HG03060 (cell line): ENCODE measurements around the gene CTNND2.
A peak's percentile ranks its signal among the peaks of the same experiment; 100 is the strongest.
"Not testable (repeated sequence)": the region's sequence is repeated elsewhere in the genome, so short reads cannot be mapped to it uniquely, and the experiment has no call there.

Source experiments
- ATAC-seq: cut with Tn5 transposase; IDR thresholded peaks from one replicate; pipeline ENCODE4 v1.9.1; 2021; ENCODE audit warnings: low read depth, moderate number of reproducible peaks; ENCODE audit not compliant: unreplicated experiment

Gene CTNND2

DNA sequence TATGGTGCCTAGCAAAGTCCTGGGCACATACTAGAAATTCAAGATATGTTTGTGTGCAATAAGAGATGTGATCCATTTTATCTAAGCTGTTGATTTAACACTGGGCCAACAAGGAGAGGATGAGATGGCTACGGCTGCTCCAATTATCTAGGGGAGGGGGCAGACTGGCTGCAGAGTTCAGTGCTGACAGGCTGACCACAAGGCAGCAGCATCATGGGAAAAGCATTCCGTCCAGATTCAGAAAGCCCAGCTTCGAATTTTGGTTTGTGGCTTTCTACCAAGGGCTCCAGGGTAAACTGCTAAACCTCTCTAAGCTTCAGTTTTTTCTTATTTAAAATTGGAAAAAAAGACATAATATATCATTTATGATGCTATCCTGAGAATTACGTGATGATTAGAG is 758.1 kb downstream of the CTNND2 start:
- no peak for ATAC-seq

DNA sequence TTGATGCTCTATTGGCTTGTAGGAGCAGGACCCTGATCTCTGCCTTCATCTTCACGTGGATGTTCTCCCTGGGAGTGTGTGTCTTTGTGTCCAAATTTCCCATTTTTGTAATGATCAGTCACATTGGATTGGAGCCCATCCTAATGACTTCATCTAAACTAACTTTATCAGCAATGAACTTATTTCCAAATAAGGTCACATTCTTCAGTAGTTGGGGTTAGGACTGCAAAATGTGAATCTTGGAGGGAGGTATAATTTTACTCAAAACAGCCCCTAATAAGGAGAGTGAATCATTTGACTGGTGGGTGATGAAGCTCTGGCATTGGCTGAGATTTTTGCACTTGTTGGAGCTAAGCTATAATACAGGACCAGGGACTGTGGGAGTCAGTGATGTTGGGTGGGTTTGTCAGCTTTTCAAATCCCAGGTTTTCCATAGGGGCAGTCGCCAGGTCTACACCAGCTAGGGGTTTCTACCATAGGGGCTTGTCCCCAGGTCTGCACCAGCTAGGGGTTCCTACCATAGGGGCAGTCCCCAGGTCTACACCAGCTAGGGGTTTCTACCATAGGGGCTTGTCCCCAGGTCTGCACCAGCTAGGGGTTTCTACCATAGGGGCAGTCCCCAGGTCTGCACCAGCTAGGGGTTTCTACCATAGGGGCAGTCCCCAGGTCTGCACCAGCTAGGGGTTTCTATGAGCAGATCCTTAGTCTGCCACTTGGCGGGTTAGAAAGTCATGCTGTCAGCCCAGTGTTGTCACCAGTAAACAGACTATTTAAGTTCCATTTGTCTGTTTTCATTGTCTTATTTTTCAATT is 760.6 kb downstream of the CTNND2 start:
- peak; percentile 40 for ATAC-seq

DNA sequence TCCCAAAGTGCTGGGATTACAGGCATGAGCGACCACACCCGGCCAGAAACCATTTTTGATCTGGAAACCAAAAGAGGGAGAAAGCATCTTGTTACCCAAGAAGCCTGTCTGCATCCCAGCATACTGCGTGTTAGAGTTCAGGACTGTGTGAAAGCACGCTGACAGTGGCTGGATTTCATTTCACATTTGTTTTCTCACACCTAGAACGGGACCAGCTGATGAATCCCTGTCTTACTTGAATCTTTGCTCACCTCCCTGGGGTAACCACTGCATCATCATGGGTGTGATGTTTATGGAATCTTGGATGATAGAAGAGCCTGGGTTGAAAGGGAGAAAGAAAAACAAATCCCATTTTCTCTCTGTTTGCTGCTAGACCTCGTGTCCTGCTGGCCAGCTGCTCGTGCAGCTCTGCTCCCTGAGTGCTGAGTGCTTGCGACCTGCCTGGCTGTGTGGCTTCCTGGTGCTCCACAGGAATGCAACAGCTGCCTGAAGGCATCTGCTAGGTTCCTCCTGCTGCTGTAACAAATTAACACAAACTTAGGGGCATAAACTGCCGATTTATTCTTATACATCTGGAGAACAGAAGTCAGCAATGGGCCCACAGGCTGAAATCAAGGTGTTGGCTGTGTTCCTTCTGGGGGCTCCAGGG is 764.9 kb downstream of the CTNND2 start:
- no peak for ATAC-seq

GRCh38 chr5:11130131-11130530 is 774.1 kb downstream of the CTNND2 start:
- no peak for ATAC-seq

DNA sequence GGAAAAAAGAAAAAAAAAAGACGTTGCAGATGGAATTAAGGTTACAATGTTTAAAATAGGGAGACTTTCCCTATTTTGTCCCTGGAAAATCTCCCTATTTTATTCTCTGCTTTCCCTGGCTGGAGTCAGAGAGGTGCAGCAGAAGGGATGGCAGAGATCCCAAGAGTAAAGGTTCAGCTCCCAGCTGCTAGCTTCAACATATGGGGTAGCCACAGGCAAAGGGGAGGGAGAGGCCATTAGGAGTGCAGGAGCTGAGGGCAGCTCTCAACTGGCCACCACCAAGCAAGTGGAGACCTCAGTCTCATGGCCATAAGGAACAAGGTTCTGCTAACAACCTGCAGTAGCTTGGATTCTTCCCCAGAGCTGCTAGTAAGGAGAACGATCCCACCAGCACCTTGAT is 776.2 kb downstream of the CTNND2 start:
- no peak for ATAC-seq

DNA sequence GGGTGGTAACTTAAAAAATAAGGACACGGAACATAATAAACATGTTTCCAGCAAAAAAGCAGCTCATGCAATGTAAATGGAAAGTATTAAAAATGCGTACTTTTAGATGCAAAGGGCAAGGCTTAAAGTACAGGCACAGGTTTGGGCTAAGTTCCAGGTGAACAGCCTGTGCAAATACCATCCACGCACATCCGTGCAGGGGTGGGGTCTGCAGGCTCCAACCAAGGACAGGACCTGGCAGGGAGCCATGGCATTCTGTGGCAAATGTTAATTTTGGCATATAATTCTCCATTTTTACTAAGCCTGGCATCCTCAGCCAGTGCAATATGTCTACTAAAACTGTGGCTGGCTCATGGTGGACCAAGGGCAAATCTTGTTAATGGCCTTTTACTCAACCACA is 777.4 kb downstream of the CTNND2 start:
- no peak for ATAC-seq

DNA sequence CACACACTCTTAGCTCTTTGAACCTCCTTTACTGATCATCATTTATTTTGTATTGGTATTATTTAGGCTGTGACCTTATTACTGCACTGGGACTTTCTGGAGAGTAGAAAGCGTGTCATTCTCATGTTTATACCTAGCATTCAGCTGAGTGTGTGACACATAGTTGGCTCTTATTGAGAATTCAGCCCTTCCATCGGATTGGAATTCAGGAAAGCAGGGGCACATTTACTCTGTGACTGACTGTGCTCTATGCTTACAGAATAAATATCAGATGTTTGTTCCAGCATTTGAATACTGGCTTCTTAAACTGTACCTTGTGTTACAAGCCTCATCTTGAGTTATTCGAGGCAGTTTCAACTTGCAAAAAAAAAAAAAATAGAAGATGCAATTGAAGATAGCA is 782.4 kb downstream of the CTNND2 start:
- ATAC-seq = no peak

DNA sequence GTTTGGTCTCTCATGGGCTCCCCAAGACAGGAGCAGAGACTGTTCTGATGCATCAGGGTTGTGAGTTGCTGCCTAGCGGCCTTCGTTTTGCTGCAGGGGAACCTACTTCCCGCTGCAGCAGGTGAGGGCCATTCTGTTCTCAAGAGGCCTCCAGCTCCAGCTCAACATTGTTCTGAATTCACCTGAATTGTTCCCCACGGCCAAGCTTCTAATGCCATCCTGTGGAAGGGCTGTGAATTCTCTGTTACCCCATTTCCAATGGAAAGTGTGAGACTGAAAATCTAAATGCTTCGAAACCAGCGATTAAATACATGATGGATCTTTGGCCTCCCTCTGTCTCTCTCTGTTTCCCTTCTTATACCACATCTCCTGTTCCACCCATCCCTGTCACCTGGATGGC is 794.1 kb downstream of the CTNND2 start:
- ATAC-seq = no peak

- no peak for ATAC-seq
Measured at GRCh38 chr5:11105696-11106095, 798.5 kb downstream of the CTNND2 start.

- no peak for ATAC-seq
Measured at GRCh38 chr5:11104651-11105112, 799.6 kb downstream of the CTNND2 start.

- ATAC-seq = no peak
Measured at GRCh38 chr5:11104210-11104609, 800.0 kb downstream of the CTNND2 start.

GRCh38 chr5:11084111-11084510 is 820.1 kb downstream of the CTNND2 start:
- no peak for ATAC-seq

DNA sequence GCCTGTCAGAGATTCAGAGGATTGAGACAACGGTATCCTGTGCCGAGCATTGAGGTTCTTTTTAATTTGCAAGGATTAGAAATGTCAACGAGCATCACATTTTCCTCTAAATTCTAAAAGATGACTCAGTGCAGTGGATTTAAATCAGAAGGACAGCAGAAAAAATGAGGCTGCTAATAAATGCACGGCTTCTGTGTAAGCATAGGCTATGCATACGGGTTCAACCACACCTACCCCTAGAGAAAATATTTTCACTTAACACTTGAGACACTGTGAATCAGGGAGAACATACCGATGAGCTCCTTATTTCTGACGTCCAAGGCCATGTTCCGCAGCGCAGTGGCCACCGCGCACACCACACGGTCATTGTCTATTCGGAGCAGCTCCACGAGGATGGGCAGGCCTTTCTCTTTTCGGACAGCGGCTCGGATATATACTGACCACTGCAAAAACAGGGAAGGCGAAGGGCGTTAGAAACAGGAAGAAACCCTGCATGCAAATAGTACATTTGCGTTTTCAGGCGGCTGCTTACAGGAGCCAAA is 821.8 kb downstream of the CTNND2 start:
- no peak for ATAC-seq

- no peak for ATAC-seq
Measured at GRCh38 chr5:11076945-11077613, 827.2 kb downstream of the CTNND2 start.

DNA sequence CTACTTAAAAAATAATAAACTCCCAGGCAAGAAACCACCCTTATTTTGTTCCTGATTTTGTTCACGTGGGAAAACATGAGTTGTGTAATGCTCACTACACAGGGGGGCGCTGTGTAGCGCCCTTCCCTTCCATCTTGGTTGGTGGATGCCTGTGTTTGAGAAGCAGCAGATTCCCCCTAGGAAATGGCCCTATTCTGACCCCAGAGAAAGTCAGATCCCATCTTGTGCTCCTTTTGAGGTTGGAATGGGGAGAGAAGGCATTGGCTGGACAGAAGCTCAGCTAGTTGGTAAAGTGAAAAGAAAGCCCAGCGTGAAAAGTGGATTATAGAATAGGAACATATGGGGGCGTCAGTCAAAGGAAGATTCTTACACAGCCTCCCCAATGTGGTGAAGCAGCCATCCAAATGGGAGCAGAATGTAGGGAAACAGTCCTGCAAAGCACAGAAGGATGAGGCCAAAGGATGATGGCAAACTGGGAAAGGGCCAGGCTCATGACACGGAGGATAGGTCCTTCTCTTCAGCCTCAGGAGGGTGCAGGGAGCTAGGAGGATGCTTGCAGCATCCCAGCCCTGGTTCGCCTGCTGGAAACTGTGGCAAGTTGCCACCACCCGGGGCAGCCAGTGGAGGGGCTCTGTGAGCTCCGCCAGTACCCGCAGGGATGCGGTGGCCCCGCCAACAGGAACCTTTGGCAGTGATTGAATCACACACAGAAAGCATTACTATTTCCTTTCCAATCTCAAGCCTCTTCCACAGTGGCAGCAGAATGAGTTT is 829.0 kb downstream of the CTNND2 start:
- ATAC-seq = no peak

GRCh38 chr5:11072568-11072967 is 831.7 kb downstream of the CTNND2 start:
- ATAC-seq = no peak

- ATAC-seq = no peak
Measured at GRCh38 chr5:11072076-11072475, 832.2 kb downstream of the CTNND2 start.

DNA sequence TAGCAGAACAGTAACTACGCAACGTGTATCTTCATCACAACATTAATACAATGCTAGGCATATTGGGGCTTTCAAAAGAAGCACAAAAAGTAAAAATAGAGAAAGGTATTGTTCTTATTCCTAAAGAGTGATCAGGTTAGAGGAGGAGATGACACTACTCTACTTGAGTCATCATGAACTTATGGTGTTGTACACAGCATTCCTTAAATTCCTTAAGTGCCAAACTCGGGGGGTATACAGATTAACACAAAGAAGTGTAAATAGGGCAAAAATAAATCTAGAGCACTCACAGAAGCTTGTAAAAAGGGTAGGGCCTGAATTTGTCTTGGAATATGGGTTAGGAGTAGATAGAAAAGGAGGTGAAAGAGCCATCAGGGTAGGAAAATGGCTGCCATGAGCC is 835.2 kb downstream of the CTNND2 start:
- ATAC-seq = no peak

GRCh38 chr5:11065723-11066122 is 838.5 kb downstream of the CTNND2 start:
- not testable (repeated sequence) for ATAC-seq

GRCh38 chr5:11064763-11065450 is 839.3 kb downstream of the CTNND2 start:
- no peak for ATAC-seq
